HG02938 (cell line): Measurements from ENCODE around the gene SERPINA5.
"Not testable (repeated sequence)": the region's sequence is repeated elsewhere in the genome, so short reads cannot be mapped to it uniquely, and the experiment has no call there.

Experiments used
- ATAC-seq: cut with Tn5 transposase; IDR thresholded peaks from one replicate; pipeline ENCODE4 v1.9.1; 2021; ENCODE audit warnings: mild to moderate bottlenecking, moderate library complexity; ENCODE audit not compliant: unreplicated experiment

SERPINA5 gene

DNA sequence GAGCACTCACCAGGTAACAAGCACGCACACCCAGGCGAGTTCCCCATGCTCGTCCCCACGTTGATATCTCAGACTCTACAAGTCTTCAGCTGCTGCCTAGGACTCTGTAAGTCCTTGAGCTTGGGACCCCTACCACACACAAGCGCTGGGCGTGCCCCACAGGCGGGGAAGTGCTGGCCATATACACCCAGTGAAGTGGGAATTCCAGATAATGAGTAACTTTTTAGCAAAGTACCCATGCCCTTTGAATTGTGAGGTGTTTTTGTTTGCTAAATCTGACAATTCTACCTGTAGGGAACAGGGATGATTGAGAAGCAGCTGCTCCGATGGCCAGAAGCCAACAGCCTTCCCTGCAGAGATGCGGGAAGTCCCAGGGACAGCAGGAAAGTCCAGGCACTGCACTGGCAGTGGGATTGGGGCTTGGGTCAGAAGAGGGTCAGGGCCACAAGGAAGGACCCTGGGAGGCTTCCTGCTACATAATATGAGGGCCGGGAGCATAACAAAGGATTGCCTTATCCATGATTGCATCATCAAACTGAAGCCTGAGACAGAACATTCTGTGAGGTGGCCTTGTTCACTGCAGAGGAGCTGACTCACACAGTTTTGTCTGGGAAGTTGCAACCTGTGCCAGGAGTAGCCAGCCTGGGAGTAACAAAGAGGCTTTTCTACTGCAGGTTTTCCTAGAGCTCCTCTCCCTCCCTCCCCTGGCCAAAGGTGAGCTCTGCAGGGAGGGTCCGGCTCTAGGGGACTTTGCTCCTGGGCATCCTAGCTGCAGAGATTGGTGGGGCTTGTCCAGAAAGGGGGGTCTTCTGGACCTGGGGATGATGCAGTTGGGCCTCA, 17.8 kb downstream of the SERPINA5 start:
- no peak for ATAC-seq

DNA sequence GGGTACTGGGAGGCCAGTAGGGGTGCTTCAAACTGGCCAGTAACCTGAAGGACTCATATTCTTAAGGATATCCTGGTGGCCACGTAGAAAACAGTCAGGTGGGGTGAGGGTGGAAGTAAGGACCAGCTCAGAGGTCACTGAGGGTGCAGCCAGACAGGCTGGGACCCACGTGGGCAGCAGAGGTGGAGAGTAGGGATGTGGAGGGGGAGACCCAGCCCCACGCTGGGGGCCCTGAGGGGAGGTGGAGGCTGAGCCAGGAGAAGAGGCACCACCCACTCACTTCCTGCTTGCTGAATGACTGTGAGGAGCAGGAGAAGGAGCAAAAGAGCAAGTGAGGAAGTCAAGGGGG, 18.4 kb downstream of the SERPINA5 start:
- ATAC-seq: no peak

- ATAC-seq: no peak
Measured at GRCh38 chr14:94600148-94600545, 18.9 kb downstream of the SERPINA5 start.

GRCh38 chr14:94601884-94602391, 20.7 kb downstream of the SERPINA5 start:
- no peak for ATAC-seq

DNA sequence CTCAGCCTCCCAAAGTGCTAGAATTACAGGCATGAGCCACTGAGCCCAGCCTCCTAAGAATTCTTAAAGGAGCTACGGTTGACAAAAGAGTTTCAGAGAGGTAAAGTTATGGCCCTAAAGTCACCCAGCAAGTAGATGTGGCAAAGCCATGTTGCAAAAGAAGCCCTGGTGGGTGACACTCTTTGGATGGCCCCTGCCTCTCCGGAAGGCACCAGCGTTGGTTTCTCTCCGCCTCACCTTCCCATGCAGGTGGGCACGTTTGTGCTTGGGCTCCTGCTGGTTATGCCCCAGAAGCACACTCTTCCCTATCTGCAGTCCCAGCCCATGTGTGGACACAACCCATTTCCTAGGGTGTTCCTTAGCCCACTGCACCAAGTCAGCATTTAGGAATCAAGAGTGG, 21.5 kb downstream of the SERPINA5 start:
- ATAC-seq: no peak

- ATAC-seq: no peak
Measured at GRCh38 chr14:94605361-94605760, 24.1 kb downstream of the SERPINA5 start.

- ATAC-seq: not testable (repeated sequence)
Measured at GRCh38 chr14:94608966-94609365, 27.7 kb downstream of the SERPINA5 start.

- no peak for ATAC-seq
Measured at GRCh38 chr14:94611179-94611578, 30.0 kb downstream of the SERPINA5 start.

GRCh38 chr14:94612174-94612573, 30.9 kb downstream of the SERPINA5 start, which contains the start of gene SERPINA3:
TSS of gene SERPINA3 (plus strand) at chr14:94612391. CDS start at chr14:94614442, 2,051 bp downstream.
- no peak for ATAC-seq

DNA sequence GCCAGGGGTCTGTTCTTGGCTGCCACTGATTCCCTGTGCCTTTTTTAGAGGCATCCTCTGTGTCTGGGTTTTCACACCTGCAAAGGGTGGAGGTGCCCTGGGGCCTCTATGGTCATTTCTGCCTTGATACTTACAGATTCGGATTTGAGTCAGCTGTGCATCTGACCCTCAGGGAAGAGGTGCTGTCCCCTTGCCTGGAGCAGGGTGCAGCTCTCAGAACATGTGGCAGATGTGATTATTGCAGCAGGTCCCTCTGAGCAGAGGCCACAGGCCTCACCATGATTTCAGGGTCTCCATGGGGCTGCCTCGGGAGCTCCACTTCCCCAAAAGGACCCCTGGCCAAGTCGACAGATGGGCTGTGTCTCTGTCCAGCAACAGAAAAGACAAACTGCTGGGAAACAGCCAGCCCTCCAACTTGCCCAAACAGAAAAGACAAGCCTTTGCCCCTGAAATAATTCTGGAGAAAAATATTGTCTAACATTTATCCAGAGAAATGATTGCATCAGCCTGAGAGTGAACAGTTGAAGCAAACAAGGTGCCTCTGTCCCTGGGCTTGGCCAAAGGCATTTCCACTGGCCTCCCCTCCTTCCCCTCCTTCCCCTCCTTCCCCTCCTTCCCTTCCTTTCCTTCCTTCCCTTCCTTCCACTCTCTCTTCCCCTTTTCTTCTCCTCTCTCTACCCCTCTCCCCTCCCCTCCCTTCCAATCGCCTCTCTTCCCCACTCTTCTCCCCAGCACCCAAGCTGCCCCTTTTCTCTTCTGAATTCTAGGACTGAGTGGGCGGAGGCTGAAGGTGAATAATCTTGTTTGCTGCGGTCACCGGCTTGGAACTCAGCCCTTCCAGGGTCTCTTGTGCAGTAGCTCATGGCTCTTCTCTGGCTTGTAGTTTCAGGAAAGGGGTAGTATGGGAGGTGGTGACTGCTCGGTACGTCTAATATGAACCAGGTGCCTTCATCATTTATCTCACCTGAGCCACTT, 31.6 kb downstream of the SERPINA5 start:
- no peak for ATAC-seq

GRCh38 chr14:94613720-94614644, 32.8 kb downstream of the SERPINA5 start:
- ATAC-seq: no peak

DNA sequence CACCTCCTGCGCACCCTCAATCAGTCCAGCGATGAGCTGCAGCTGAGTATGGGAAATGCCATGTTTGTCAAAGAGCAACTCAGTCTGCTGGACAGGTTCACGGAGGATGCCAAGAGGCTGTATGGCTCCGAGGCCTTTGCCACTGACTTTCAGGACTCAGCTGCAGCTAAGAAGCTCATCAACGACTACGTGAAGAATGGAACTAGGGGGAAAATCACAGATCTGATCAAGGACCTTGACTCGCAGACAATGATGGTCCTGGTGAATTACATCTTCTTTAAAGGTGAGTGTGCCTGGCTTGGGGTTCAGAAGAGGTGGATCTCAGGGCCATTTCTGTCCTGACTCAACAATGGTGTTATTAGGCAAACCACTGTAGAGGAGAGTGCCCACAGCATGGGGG, 33.6 kb downstream of the SERPINA5 start:
- ATAC-seq: no peak

- ATAC-seq: no peak
Measured at GRCh38 chr14:94615254-94615653, 34.0 kb downstream of the SERPINA5 start.

DNA sequence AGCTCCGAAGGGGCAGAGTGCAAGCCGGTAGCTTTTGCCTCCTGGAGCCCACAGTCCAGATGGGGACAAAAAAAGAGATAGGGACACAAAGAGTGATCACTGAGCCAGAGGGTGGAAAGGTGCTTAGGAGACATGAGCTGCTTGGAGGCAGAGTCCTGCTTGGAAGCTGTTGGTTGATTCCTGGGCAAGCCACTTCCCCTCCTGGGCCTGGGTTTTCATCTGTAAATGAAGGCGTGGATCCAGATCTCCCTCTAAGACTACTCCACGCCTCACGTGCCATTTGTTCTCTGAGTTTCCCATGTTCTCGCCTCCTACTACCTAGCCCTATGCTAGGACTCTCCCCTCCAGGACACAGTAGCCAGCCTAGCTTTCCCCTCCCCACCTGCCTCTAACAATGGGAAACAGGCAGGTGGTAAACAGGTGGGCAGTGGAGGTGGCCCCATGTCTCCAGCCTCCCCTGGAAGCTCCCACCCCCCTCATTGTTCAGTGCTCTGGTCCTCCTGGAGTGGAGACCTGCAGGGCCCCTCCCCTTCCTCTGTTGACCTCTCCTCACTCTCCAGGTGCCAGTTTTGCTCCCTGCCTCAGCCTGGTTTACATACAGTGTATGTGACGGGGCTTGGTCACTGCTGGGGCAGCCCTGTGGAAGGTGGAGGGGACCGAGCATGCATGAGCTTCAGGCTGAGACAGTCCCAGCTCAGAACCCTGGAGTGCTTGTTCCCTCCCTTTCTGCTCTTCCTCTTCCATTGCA, 34.8 kb downstream of the SERPINA5 start:
- no peak for ATAC-seq

DNA sequence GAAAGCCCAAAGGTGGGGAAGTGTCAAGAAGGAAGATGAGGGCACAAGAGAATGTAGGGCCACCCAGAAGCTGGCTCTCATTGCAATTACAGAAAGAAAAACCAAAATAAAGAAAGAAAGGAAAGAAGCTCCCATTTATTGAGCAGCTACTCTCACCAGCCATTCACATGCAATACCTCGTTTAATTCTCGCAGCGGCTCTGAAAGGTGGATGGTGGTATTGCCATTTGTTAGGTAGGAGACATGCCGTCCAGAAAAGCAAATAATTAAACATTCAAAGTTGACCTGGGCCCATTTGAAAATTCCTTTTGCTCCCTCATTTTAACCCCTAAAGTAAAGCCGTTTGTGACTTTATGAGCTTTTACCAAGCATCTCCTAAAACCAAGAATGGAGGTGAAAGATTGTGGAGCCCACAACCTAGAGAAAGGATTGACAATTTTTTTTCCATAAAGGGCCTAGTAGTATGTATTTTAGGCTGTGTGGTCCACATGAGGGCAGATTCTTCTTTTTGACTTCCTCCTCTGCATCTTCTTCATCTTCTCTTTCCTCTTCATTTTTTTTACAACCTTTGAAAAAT, 36.2 kb downstream of the SERPINA5 start:
- no peak for ATAC-seq

DNA sequence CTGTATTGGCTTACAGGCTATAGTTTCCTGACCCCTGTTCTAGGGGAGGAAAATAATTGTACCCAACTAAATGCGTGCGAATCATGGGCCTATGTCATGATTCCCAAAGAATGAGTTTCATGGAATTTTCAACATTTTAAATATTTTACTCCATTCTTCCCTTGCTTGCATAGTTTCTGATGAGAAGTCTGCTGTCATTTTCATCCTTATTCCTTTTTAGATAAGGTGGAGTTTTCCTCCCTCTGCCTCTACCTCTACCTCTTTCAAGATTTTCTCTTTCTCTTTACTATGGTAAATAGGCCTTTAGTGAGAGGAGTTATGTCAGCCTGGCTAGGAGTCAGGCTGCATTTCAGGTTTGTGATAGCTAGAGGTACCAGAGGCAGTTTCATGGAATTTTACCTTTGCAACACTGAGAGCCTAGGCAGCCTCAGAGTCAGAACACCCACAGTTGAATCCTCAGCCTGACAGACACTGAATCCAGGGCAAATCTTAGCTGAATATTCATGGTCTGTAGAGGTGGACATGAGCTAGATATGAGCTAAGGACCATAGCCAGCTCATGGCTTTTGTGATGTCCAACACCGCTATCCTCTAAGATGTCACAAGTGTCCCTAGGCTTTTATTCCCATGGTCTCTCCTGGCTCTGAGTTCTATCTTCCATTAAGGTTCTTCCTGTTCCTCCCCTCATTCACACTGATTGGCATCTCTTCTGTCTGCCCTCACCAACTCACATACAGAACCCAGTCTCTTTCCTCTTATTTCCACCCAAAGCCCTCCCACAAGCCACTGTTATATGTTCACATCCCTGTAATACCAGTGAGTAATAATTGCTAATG, 37.0 kb downstream of the SERPINA5 start:
- no peak for ATAC-seq

- ATAC-seq: no peak
Measured at GRCh38 chr14:94619297-94619696, 38.1 kb downstream of the SERPINA5 start.

GRCh38 chr14:94620597-94620996, 39.4 kb downstream of the SERPINA5 start:
- ATAC-seq: no peak
